ENCODE measurements around the gene SEPTIN6.

The SEPTIN6 gene

GRCh38 chrX:119729408-119730201 lies 36.6 kb upstream of the SEPTIN6 start:
- peak; percentile 23 for DNase-seq (ENCODE audit: low read depth, low spot score)
- peak; percentile 42 for TF ChIP-seq CTCF (IDR thresholded peaks at IDR 0.05; ENCODE audit: insufficient read depth, low read length, missing control alignments)
- ChIA-PET CTCF (interaction anchor here (0.6 to 3.6 kb wide), 37 partner anchors 8 to 217 kb away, joined by 3 to 29 read pairs (median 5); partner anchors contain the start of genes NKRF and SOWAHD), POLR2A (no interaction called here)
- H3K4me3 ChIP-seq (ENCODE audit: low read depth, low read length), result no peak overlapping the region

- POLR2A ChIA-PET, result no interaction called here
- TF ChIP-seq CTCF (IDR thresholded peaks at IDR 0.05; ENCODE audit: insufficient read depth, low read length, missing control alignments), result peak; percentile 5
- CTCF ChIA-PET, result interaction anchor here (0.7 to 3.6 kb wide), 21 partner anchors 9 to 216 kb away, joined by 3 to 29 read pairs (median 5); no protein-coding TSS in a partner anchor
- no peak overlapping the region for H3K4me3 ChIP-seq (ENCODE audit: low read depth, low read length)
- DNase-seq (ENCODE audit: low read depth, low spot score), result no peak
These were observed 35.5 kb upstream of the SEPTIN6 start for GRCh38 chrX:119728487-119728886.

- ChIA-PET CTCF (interaction anchor here (0.8 to 3.5 kb wide), 3 partner anchors 117 to 211 kb away, joined by 3 to 26 read pairs (median 3); no protein-coding TSS in a partner anchor), POLR2A (no interaction called here)
- no peak for DNase-seq (ENCODE audit: low read depth, low spot score)
- no peak overlapping the region for H3K4me3 ChIP-seq (ENCODE audit: low read depth, low read length)
- TF ChIP-seq CTCF (IDR thresholded peaks at IDR 0.05; ENCODE audit: insufficient read depth, low read length, missing control alignments), result no peak
These were observed 34.1 kb upstream of the SEPTIN6 start for GRCh38 chrX:119726900-119727555.

GRCh38 chrX:119721926-119722325 lies 29.0 kb upstream of the SEPTIN6 start:
- no peak for TF ChIP-seq CTCF (IDR thresholded peaks at IDR 0.05; ENCODE audit: insufficient read depth, low read length, missing control alignments)
- H3K4me3 ChIP-seq (ENCODE audit: low read depth, low read length), result no peak overlapping the region
- DNase-seq (ENCODE audit: low read depth, low spot score), result no peak
- POLR2A ChIA-PET, result no interaction called here
- CTCF ChIA-PET, result no interaction called here

- no peak for TF ChIP-seq CTCF (IDR thresholded peaks at IDR 0.05; ENCODE audit: insufficient read depth, low read length, missing control alignments)
- no peak overlapping the region for H3K4me3 ChIP-seq (ENCODE audit: low read depth, low read length)
- POLR2A ChIA-PET, result no interaction called here
- CTCF ChIA-PET, result no interaction called here
- no peak for DNase-seq (ENCODE audit: low read depth, low spot score)
These were observed 28.5 kb upstream of the SEPTIN6 start for GRCh38 chrX:119721487-119721886.

- DNase-seq (ENCODE audit: low read depth, low spot score), result no peak
- CTCF ChIA-PET, result interaction anchor here (2.0 to 2.3 kb wide), 2 partner anchors 10 to 20 kb away, joined by 10 to 12 read pairs; no protein-coding TSS in a partner anchor
- POLR2A ChIA-PET, result no interaction called here
- no peak for TF ChIP-seq CTCF (IDR thresholded peaks at IDR 0.05; ENCODE audit: insufficient read depth, low read length, missing control alignments)
- no peak overlapping the region for H3K4me3 ChIP-seq (ENCODE audit: low read depth, low read length)
These were observed 16.7 kb upstream of the SEPTIN6 start for GRCh38 chrX:119709630-119710029.

Measured in AG04449 (cell line).